Activated T-helper 1 cell treated with anti-CD3 and anti-CD28 coated beads, Interleukin-12 subunit alpha, Interleukin-12 subunit beta, Interleukin-2, Interleukin-4 antibody, amounts not matched to agents 30 ng/mL and 10 ng/mL and 1 ng/mL, durations not matched to agents 14 hours and 24 hours and 36 hours (primary cell): Measurements from ENCODE around the gene GABBR2. TPM values are rescaled to one million over a fixed set of nuclear protein-coding genes. Genes with fewer than 3 reads are reported as not detected.
"Not testable (repeated sequence)": the region's sequence is repeated elsewhere in the genome, so short reads cannot be mapped to it uniquely, and the experiment has no call there.

ENCODE experiments used
- DNase-seq: peaks from one replicate; pipeline ENCODE4 v3.0.0; 2021; ENCODE audit warnings: low spot score
- H3K27ac Mint-ChIP-seq: one replicate; pipeline ENCODE4 v1.8.0; 2021; ENCODE audit warnings: mild to moderate bottlenecking, mixed read lengths
- H3K27me3 Mint-ChIP-seq: one replicate; pipeline ENCODE4 v1.8.0; 2022; ENCODE audit warnings: mild to moderate bottlenecking, moderate library complexity, mixed read lengths; ENCODE audit not compliant: insufficient read depth
- H3K36me3 Mint-ChIP-seq: one replicate; pipeline ENCODE4 v1.8.0; 2021; ENCODE audit warnings: low read depth, mixed read lengths
- H3K4me1 Mint-ChIP-seq: one replicate; pipeline ENCODE4 v1.8.0; 2021; ENCODE audit warnings: low read depth, mixed read lengths
- H3K4me3 Mint-ChIP-seq: one replicate; pipeline ENCODE4 v1.8.0; 2021; ENCODE audit warnings: mild to moderate bottlenecking, moderate library complexity, mixed read lengths
- H3K9me3 Mint-ChIP-seq: one replicate; pipeline ENCODE4 v1.8.0; 2021; ENCODE audit warnings: mixed read lengths
- intact Hi-C: fragments of 100-400 bp; cut with micrococcal nuclease; formaldehyde crosslinking; loops from one replicate; pipeline ENCODE4 v1.15.1; 2024
- total RNA-seq: library from RNA; stranded (reverse); gene quantifications from 2 replicates; pipeline ENCODE4 v1.2.3, GENCODE V29; 2022

GABBR2 gene
- total RNA-seq, 1 donor from 2014 or later = not detected

DNA sequence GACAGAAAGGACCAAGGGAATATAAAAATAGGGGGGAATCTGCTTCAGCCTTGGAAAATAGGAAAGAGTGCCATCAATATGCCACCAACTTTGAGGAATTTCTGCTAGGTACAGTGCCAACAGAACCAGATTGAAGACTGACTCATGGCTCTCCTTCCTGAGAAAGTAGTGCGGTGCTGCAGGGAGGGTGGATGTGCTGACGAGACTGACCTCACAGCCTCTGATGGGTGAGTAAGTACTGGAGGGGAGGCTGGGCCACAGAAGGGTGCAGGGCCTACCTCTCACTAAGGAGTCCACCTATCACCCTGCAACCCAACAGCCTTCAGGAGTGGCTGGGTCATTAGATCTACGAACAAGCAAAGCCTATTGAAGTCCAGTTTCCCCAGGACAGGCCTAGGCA, 187.6 kb downstream of the GABBR2 start:
- no peak overlapping the region for H3K27ac Mint-ChIP-seq
- intact Hi-C loops = no loop called here
- H3K4me1 Mint-ChIP-seq = no peaks in the 10 kb centered on the region
- H3K27me3 Mint-ChIP-seq = peaks cover 23% of the 10 kb centered on the region
- H3K4me3 Mint-ChIP-seq = no peak overlapping the region
- H3K9me3 Mint-ChIP-seq = no peaks in the 10 kb centered on the region
- no peaks in the 10 kb centered on the region for H3K36me3 Mint-ChIP-seq
- no peak for DNase-seq

DNA sequence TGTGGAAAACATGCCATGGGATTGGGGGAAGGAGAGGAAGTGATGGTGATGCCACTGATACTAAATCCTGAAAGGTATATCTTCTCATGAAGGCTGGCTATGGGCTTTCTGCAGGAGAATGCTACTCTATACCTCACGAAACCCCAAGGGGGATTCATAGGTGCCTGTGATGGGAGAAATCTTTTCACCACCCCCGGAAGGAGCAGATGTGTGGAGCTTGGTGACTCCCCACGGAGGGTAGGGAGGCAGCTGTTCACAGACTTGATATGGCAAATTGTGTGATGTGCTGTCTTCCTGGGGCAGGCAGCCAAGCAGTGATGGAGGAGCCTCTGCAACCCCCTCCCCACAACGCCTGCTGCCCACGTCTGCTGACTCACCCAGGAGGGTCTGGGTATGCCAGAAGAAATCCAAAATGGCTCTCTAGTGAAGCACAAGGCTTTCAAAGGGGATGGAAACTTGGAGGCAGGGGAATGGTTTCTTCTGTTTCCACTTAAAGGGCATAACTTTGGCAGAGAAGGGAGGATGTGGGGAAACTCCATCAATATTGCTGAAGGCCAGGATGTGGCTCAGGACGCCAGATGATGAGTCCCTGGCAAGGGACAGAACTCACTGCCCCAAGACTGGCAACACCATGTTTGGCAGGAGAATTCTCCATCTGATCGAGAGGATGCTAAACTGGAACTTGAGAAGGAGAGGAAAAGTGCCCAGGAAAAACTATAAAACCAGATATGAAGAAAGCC, 188.3 kb downstream of the GABBR2 start:
- H3K27ac Mint-ChIP-seq = no peak overlapping the region
- H3K4me3 Mint-ChIP-seq = no peak overlapping the region
- H3K27me3 Mint-ChIP-seq = peaks cover 22% of the 10 kb centered on the region
- no peaks in the 10 kb centered on the region for H3K9me3 Mint-ChIP-seq
- no peaks in the 10 kb centered on the region for H3K4me1 Mint-ChIP-seq
- no peaks in the 10 kb centered on the region for H3K36me3 Mint-ChIP-seq
- intact Hi-C loops = no loop called here
- no peak for DNase-seq

GRCh38 chr9:98519641-98520040, 189.1 kb downstream of the GABBR2 start:
- Mint-ChIP-seq H3K27me3 (peaks cover 18% of the 10 kb centered on the region), H3K27ac (no peak overlapping the region), H3K4me3 (no peak overlapping the region), H3K36me3 (no peaks in the 10 kb centered on the region), H3K9me3 (no peaks in the 10 kb centered on the region), H3K4me1 (no peaks in the 10 kb centered on the region)
- intact Hi-C loops = no loop called here
- DNase-seq = no peak

- Mint-ChIP-seq H3K36me3 (no peaks in the 10 kb centered on the region), H3K4me3 (no peak overlapping the region)
- DNase-seq = no peak
Observed at GRCh38 chr9:98518556-98518955, 190.2 kb downstream of the GABBR2 start.

DNA sequence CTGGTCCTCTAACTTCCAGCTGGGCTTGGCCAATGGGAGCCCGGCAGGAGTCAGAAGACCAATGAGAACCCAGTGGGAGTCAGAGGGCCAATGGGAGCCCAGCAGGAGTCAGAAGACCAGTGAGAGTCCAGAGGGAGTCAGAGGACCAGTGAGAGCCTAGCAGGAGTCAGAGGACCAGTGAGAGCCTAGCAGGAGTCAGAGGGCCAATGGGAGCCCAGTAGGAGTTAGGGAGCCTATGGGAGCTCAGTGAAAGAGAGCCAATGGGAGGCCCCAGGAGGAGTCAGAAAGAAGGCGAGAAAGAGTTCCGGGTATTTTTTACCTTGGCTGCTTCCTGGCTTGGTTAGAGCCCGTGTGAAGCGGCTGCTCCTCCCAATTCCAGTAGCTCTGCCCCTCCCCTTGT, 191.0 kb downstream of the GABBR2 start:
- H3K4me3 Mint-ChIP-seq = no peak overlapping the region
- peaks cover 10% of the 10 kb centered on the region for H3K27me3 Mint-ChIP-seq
- no peaks in the 10 kb centered on the region for H3K9me3 Mint-ChIP-seq
- H3K4me1 Mint-ChIP-seq = no peaks in the 10 kb centered on the region
- no peak overlapping the region for H3K27ac Mint-ChIP-seq
- intact Hi-C loops = no loop called here
- no peak for DNase-seq
- H3K36me3 Mint-ChIP-seq = no peaks in the 10 kb centered on the region

More at GRCh38 chr9:98518556-98518955, 190.2 kb downstream of the GABBR2 start:
- H3K9me3 Mint-ChIP-seq = no peaks in the 10 kb centered on the region
- intact Hi-C loops = no loop called here
- H3K27ac Mint-ChIP-seq = no peak overlapping the region
- H3K27me3 Mint-ChIP-seq = peaks cover 13% of the 10 kb centered on the region
- H3K4me1 Mint-ChIP-seq = no peaks in the 10 kb centered on the region

DNA sequence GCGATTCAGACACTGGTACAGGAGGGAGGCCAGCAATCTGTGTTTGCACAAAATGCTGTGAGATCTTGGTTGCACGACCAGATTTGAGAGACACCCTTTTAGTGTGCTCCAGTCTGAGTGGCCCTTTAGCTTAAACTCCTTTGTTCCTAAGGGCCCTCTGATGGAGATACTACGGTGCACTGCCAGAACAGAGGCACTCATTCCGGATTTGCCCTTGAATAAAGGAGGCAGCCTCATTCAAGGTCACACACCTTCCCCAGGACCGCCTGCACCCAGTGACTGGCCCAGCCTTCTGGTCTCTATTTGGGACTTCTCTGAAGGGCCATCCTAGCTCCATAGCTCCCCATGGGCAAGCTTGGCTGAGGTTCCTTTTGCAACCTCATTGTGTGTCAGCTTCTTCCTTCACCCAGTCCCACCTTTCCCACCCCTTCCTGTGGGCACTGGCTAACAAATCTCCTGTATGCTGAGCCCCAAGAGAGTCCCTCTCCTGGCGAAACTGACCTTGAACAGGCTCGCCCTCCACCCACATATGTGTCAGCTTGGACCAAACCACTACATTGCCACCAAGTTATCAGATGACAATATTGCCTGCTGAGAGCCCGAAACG, 191.7 kb downstream of the GABBR2 start:
- no peak for DNase-seq
- Mint-ChIP-seq H3K27me3 (peaks cover 6% of the 10 kb centered on the region), H3K36me3 (no peaks in the 10 kb centered on the region), H3K9me3 (no peaks in the 10 kb centered on the region), H3K4me1 (no peaks in the 10 kb centered on the region), H3K4me3 (no peak overlapping the region), H3K27ac (no peak overlapping the region)
- intact Hi-C loops = no loop called here

DNA sequence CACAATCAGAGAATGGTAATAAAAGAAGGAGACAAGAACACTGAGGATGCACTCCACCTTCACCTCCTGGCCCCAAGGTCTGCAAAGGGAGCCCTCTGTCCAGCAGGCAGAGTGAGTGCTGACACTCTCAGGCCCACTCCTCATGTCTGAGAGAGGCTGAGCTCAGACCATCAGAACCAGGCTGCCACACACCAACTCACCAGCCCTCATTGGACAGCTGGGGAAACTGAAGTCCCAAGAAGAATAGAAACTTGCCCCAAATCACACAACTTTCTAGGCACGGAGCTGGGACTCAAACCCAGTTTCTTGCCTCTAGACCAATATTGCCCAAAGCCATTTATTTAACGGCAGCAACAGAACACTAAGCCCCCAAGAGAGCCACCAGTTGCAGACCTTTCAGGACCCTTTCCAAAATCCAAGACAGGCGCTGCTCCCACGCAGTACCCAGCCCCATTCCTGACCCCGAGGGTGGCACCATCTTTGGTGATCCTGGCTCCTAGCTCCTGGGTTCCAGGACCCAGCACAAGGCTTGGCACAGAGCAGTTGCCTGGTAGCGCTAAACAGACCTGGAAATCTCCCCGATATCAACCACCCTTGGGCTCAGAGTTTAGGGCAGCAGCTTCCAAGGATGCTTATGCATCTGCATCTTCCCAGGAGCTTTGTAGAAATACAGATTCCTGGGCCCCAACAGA, 192.4 kb downstream of the GABBR2 start:
- H3K4me1 Mint-ChIP-seq = no peaks in the 10 kb centered on the region
- no peaks in the 10 kb centered on the region for H3K9me3 Mint-ChIP-seq
- H3K27me3 Mint-ChIP-seq = peaks cover 1% of the 10 kb centered on the region
- H3K36me3 Mint-ChIP-seq = no peaks in the 10 kb centered on the region
- DNase-seq = no peak
- intact Hi-C loops = no loop called here
- no peak overlapping the region for H3K4me3 Mint-ChIP-seq
- no peak overlapping the region for H3K27ac Mint-ChIP-seq

- Mint-ChIP-seq H3K27ac (no peak overlapping the region), H3K4me3 (no peak overlapping the region)
Observed at GRCh38 chr9:98515506-98516204, 193.1 kb downstream of the GABBR2 start.

DNA sequence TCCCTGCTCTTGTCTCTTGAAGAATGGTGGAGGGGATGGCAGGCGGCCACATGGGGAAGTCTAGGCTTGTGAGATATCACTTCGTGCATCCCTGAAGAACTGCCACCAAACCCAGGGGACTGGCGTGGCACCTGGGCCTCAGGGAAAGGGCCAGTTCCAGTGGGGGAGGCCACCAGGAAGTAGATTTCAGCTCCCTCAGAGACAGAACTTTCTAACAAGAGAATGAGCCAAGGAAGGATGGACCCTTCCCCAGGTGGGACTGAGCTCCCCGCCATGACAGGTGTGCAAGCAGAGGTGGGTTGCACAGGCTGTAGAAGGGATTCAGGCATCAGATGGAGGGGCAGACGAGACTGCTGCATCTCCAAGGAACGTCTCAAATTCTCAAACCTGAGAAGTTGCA, 193.9 kb downstream of the GABBR2 start:
- Mint-ChIP-seq H3K27me3 (no peaks in the 10 kb centered on the region), H3K27ac (no peak overlapping the region), H3K9me3 (no peaks in the 10 kb centered on the region), H3K4me1 (no peaks in the 10 kb centered on the region), H3K36me3 (no peaks in the 10 kb centered on the region), H3K4me3 (no peak overlapping the region)
- no peak for DNase-seq
- intact Hi-C loops = no loop called here

More at GRCh38 chr9:98515506-98516204, 193.1 kb downstream of the GABBR2 start:
- intact Hi-C loops = no loop called here
- Mint-ChIP-seq H3K4me1 (no peaks in the 10 kb centered on the region), H3K36me3 (no peaks in the 10 kb centered on the region), H3K27me3 (no peaks in the 10 kb centered on the region), H3K9me3 (no peaks in the 10 kb centered on the region)
- DNase-seq = no peak

- not testable (repeated sequence) for DNase-seq, H3K27ac Mint-ChIP-seq
Observed at GRCh38 chr9:98508217-98508919, 200.4 kb downstream of the GABBR2 start.

DNA sequence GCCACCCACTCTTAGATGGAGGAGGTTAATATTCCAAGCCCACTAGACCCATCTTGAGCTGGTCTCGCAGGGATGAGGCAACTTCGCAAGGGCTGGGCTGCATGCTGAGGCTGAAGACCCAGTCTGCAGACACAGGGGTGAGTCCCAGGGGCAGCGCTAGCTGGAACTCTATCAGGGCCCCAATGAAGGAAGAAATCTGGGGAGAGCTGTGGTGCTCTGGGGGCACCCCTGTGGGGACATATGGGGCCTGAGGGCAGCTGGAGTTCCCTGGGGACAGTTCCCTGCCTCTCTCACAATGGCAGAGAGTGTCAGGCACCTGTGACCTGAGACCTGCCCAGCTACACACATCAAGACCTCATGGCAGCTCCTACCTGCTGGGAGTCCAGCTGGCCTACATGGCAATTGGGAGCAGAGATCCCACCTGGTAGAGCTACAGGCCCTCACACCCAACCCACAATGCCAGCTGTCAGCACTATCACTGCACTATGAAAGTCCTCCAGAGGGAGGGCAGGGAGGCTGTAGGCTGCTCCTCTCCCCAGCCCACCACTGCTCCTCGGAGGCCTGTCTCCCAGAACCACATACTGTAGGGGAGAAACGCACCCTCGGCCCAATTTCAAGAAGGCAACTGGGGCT, 202.2 kb downstream of the GABBR2 start:
- Mint-ChIP-seq H3K9me3 (no peaks in the 10 kb centered on the region), H3K27me3 (peaks cover 4% of the 10 kb centered on the region), H3K36me3 (no peaks in the 10 kb centered on the region), H3K4me3 (no peak overlapping the region), H3K27ac (no peak overlapping the region), H3K4me1 (no peaks in the 10 kb centered on the region)
- intact Hi-C loops = no loop called here
- DNase-seq = no peak

More at GRCh38 chr9:98508217-98508919, 200.4 kb downstream of the GABBR2 start:
- H3K9me3 Mint-ChIP-seq, H3K4me1 Mint-ChIP-seq, intact Hi-C loops, H3K36me3 Mint-ChIP-seq, H3K4me3 Mint-ChIP-seq, H3K27me3 Mint-ChIP-seq: not testable (repeated sequence)
